HEK293T (cell line): ENCODE data around the gene RGS21.

Experiments
- ELF4 ChIP-seq: fragments of 450-650 bp; IDR thresholded peaks from 2 replicates; pipeline ENCODE4 v1.6.1; 2017; ENCODE audit warnings: antibody characterized with exemption
- FOXA1 ChIP-seq: fragments of 450-650 bp; IDR thresholded peaks from 2 replicates; pipeline ENCODE4 v1.6.1; 2016; ENCODE audit warnings: mild to moderate bottlenecking
- FOXK2 ChIP-seq: fragments of 450-650 bp; IDR thresholded peaks from 2 replicates; pipeline ENCODE4 v1.6.1; 2016; ENCODE audit warnings: mild to moderate bottlenecking
- L3MBTL2 ChIP-seq: fragments of 450-650 bp; conservative IDR thresholded peaks from 2 replicates; pipeline ENCODE4 v1.6.1; 2016; ENCODE audit warnings: mild to moderate bottlenecking
- SP1 ChIP-seq: fragments of 450-650 bp; IDR thresholded peaks from 2 replicates; pipeline ENCODE4 v1.6.1; 2017
- ZNF384 ChIP-seq: fragments of 450-650 bp; IDR thresholded peaks from 2 replicates; pipeline ENCODE4 v1.6.1; 2016
- TF ChIP-seq, protein P1 (sequence below): fragments of 450-650 bp; IDR thresholded peaks from 2 replicates; pipeline ENCODE4 v1.6.1; 2016

DNA sequence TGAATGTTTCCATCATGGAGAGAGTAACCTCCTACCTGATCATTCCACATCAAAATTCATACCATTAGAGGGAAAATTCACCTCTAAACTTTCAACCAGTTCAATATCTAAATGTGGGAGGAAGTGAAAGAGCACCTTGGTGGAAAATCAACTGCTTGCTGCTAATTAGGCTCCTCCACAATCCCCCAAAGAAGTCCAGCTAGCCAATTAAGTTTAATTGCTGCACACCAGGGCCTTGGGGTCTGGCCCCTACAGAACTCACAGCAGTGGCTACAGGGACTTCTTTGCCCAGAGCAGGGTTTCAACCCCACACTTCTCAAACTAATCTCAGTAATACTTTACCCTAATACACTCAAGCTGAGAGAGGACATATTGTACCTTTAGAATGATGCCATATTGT lies 62.1 kb downstream of the RGS21 start:
- no peak for TF ChIP-seq SP1
- TF ChIP-seq L3MBTL2, result no peak
- TF ChIP-seq FOXA1, result no peak
- no peak for TF ChIP-seq FOXK2
- TF ChIP-seq ELF4, result no peak
- TF ChIP-seq ZNF384, result no peak
- TF ChIP-seq, protein P1, sequence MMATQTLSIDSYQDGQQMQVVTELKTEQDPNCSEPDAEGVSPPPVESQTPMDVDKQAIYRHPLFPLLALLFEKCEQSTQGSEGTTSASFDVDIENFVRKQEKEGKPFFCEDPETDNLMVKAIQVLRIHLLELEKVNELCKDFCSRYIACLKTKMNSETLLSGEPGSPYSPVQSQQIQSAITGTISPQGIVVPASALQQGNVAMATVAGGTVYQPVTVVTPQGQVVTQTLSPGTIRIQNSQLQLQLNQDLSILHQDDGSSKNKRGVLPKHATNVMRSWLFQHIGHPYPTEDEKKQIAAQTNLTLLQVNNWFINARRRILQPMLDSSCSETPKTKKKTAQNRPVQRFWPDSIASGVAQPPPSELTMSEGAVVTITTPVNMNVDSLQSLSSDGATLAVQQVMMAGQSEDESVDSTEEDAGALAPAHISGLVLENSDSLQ, result no peak
